Measurements from ENCODE around the gene MARCKS.

Gene MARCKS

GRCh38 chr6:113856625-113857555 lies at the start of gene MARCKS:
Gene MARCKS (plus strand): TSS chr6:113857345. CDS start chr6:113857746, 401 bp downstream.
- Histone ChIP-seq H4K20me1 (ENCODE audit: insufficient read depth, low read length) (no peaks in the 10 kb centered on the region), H3K27me3 (ENCODE audit: insufficient read depth, low read length, poor library complexity) (no peaks in the 10 kb centered on the region), H3K9me3 (ENCODE audit: insufficient read depth, low read length, severe bottlenecking) (peaks cover 9% of the 10 kb centered on the region), H3K79me2 (ENCODE audit: insufficient read depth, low read length) (no peaks in the 10 kb centered on the region), H3K27ac (ENCODE audit: low read length) (no peak within 1 kb of the TSS), H3K9ac (ENCODE audit: low read depth, low read length) (no peak within 1 kb of the TSS), H3K4me1 (ENCODE audit: insufficient read depth, low read length) (no peaks in the 10 kb centered on the region), H3K36me3 (ENCODE audit: insufficient read depth, low read length) (no peaks in the 10 kb centered on the region), H3K4me3 (ENCODE audit: low read depth in 1 of 2, low read length in 2 of 2) (no peak within 1 kb of the TSS), H2AFZ (ENCODE audit: low read depth, low read length) (no peak within 1 kb of the TSS), H3K4me2 (ENCODE audit: insufficient read depth, low read length) (no peak within 1 kb of the TSS)
- TF ChIP-seq EZH2 (IDR thresholded peaks at IDR 0.05; ENCODE audit: borderline replicate concordance, low read depth, low read length, severe bottlenecking), result no peak
- TF ChIP-seq CTCF (IDR thresholded peaks at IDR 0.05; ENCODE audit: borderline replicate concordance, extremely low read depth, low read length, poor library complexity, severe bottlenecking), result no peak
- DNase-seq, result no peak
- no peak for ATAC-seq (ENCODE audit: insufficient read depth, low read depth)

DNA sequence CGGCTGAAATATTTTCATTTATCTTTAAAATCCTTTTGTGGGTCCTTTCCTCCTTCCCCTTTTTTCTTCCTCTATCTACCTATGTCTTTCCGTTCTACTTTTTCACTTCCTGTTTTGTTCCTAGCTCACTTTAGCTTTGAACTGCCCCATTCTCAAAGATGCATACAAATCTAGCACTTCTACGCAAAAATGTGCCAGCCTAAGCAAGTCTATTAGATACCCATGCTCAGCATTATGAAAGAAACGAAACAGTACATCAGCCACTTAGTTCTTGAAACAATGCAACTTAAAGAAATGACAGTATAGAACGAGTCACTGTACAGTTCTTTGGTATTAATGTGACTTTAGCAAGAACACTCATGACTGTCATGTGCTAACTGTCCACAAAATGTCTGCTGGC lies 47.3 kb upstream of the MARCKS start:
- Histone ChIP-seq H3K9me3 (ENCODE audit: insufficient read depth, low read length, severe bottlenecking) (no peaks in the 10 kb centered on the region), H4K20me1 (ENCODE audit: insufficient read depth, low read length) (no peaks in the 10 kb centered on the region), H3K4me1 (ENCODE audit: insufficient read depth, low read length) (no peaks in the 10 kb centered on the region), H3K27me3 (ENCODE audit: insufficient read depth, low read length, poor library complexity) (no peaks in the 10 kb centered on the region), H3K27ac (ENCODE audit: low read length) (no peak overlapping the region), H2AFZ (ENCODE audit: low read depth, low read length) (0 out of 2 replicates have a peak overlapping the region, but pooled peaks have one; percentile 31), H3K9ac (ENCODE audit: low read depth, low read length) (no peak overlapping the region), H3K36me3 (ENCODE audit: insufficient read depth, low read length) (no peaks in the 10 kb centered on the region), H3K4me2 (ENCODE audit: insufficient read depth, low read length) (no peak overlapping the region), H3K79me2 (ENCODE audit: insufficient read depth, low read length) (no peaks in the 10 kb centered on the region), H3K4me3 (ENCODE audit: low read depth in 1 of 2, low read length in 2 of 2) (no peak overlapping the region)
- ATAC-seq (ENCODE audit: insufficient read depth, low read depth) (no peak), DNase-seq (no peak)
- TF ChIP-seq CTCF (IDR thresholded peaks at IDR 0.05; ENCODE audit: borderline replicate concordance, extremely low read depth, low read length, poor library complexity, severe bottlenecking) (no peak), EZH2 (IDR thresholded peaks at IDR 0.05; ENCODE audit: borderline replicate concordance, low read depth, low read length, severe bottlenecking) (no peak)

GRCh38 chr6:113813142-113813541 lies 44.0 kb upstream of the MARCKS start:
- Histone ChIP-seq H3K4me2 (ENCODE audit: insufficient read depth, low read length) (no peak overlapping the region), H3K27me3 (ENCODE audit: insufficient read depth, low read length, poor library complexity) (no peaks in the 10 kb centered on the region), H3K4me3 (ENCODE audit: low read depth in 1 of 2, low read length in 2 of 2) (no peak overlapping the region), H3K36me3 (ENCODE audit: insufficient read depth, low read length) (no peaks in the 10 kb centered on the region), H3K27ac (ENCODE audit: low read length) (no peak overlapping the region), H3K79me2 (ENCODE audit: insufficient read depth, low read length) (no peaks in the 10 kb centered on the region), H3K4me1 (ENCODE audit: insufficient read depth, low read length) (no peaks in the 10 kb centered on the region), H2AFZ (ENCODE audit: low read depth, low read length) (no peak overlapping the region), H3K9ac (ENCODE audit: low read depth, low read length) (no peak overlapping the region), H3K9me3 (ENCODE audit: insufficient read depth, low read length, severe bottlenecking) (no peaks in the 10 kb centered on the region), H4K20me1 (ENCODE audit: insufficient read depth, low read length) (no peaks in the 10 kb centered on the region)
- TF ChIP-seq EZH2 (IDR thresholded peaks at IDR 0.05; ENCODE audit: borderline replicate concordance, low read depth, low read length, severe bottlenecking) (no peak), CTCF (IDR thresholded peaks at IDR 0.05; ENCODE audit: borderline replicate concordance, extremely low read depth, low read length, poor library complexity, severe bottlenecking) (no peak)
- ATAC-seq (ENCODE audit: insufficient read depth, low read depth) (no peak), DNase-seq (no peak)

Measured in DND-41 (cell line).